Endothelial cell (in vitro differentiated cells): ENCODE results near the gene NBEA. TPM values are rescaled to one million over a fixed set of nuclear protein-coding genes. Genes with fewer than 3 reads are reported as not detected.
A peak's percentile ranks its signal among the peaks of the same experiment; 100 is the strongest.

Experiments used
- DNase-seq: peaks from one replicate; pipeline ENCODE4 v3.0.0; 2021; ENCODE audit warnings: low spot score
- H3K27ac Mint-ChIP-seq: one replicate; pipeline ENCODE4 v1.8.0; 2021; ENCODE audit warnings: mixed read lengths, inconsistent platforms; ENCODE audit not compliant: unreplicated experiment
- H3K27me3 Mint-ChIP-seq: one replicate; pipeline ENCODE4 v1.8.0; 2021; ENCODE audit warnings: mild to moderate bottlenecking, moderate library complexity, mixed read lengths, inconsistent platforms; ENCODE audit not compliant: unreplicated experiment
- H3K36me3 Mint-ChIP-seq: one replicate; pipeline ENCODE4 v1.8.0; 2021; ENCODE audit warnings: mild to moderate bottlenecking, low read depth, mixed read lengths, inconsistent platforms; ENCODE audit not compliant: unreplicated experiment
- H3K4me1 Mint-ChIP-seq: one replicate; pipeline ENCODE4 v1.8.0; 2021; ENCODE audit warnings: mild to moderate bottlenecking, mixed read lengths, inconsistent platforms; ENCODE audit not compliant: unreplicated experiment
- H3K4me3 Mint-ChIP-seq: one replicate; pipeline ENCODE4 v1.8.0; 2021; ENCODE audit warnings: mild to moderate bottlenecking, mixed read lengths, inconsistent platforms; ENCODE audit not compliant: unreplicated experiment
- H3K9me3 Mint-ChIP-seq: one replicate; pipeline ENCODE4 v1.8.0; 2021; ENCODE audit warnings: mixed read lengths, inconsistent platforms; ENCODE audit not compliant: unreplicated experiment
- CTCF ChIP-seq: fragments of 200-600 bp; sonication (generic); IDR thresholded peaks from one replicate; pipeline ENCODE4 v1.5.0; 2021; ENCODE audit warnings: antibody characterized with exemption; ENCODE audit not compliant: unreplicated experiment
- total RNA-seq: library from RNA; stranded (reverse); fragmentation: NEBNext Ultra II Directional; extraction: Animal tissue kit (Norgen Biotek cat#: 25700); gene quantifications from one replicate; pipeline ENCODE4 v1.2.1, GENCODE V29; 2021; ENCODE audit not compliant: unreplicated experiment

The NBEA gene
- total RNA-seq, 1 donor from 2014 or later = 11.7 TPM

DNA sequence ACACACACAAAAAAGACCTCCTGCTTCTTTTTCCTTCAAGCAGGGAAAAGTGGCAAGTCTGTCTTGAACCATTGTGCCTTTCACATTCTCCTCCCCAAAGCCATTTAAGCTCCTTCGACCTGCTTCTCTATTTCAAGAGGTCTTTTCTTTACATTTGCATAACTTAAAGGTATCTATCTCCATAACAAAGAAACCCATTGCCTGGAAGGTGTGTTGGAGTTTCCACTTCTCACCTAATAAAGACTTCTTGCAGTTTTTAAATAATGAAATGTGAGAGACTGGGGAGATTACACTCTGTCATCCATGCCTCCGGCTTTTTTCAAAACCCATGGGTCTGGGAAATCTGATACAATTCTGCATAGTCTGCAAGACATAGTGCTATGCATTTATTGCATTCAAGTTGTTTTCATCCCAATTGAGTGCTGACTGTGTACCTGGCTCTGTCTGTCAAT lies 41.8 kb upstream of the NBEA start:
- DNase-seq = no peak
- H3K27ac Mint-ChIP-seq = no peak overlapping the region
- H3K27me3 Mint-ChIP-seq = no peaks in the 10 kb centered on the region
- H3K4me1 Mint-ChIP-seq = peaks cover 3% of the 10 kb centered on the region
- no peak for TF ChIP-seq CTCF
- no peaks in the 10 kb centered on the region for H3K36me3 Mint-ChIP-seq
- no peaks in the 10 kb centered on the region for H3K9me3 Mint-ChIP-seq
- no peak overlapping the region for H3K4me3 Mint-ChIP-seq

DNA sequence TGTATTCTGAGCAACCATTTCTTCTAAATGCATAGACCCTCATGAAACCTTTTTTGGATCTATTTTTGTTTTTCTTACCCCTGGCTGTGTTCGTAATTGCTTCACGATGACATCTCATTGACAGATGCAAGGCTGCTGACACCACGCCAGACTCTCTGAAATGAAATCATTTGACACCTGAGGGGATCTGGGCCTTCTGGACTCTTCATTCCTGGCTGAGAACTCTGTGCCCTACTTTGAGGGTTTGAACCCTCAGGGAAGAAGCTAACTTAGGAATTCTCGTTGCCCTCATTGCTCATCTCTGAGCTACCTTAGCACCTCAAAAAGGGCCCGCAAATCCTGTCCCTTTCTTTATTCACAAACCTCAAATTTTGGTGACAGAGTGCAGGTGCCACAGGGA lies 40.5 kb upstream of the NBEA start:
- H3K27me3 Mint-ChIP-seq = no peaks in the 10 kb centered on the region
- no peaks in the 10 kb centered on the region for H3K36me3 Mint-ChIP-seq
- DNase-seq = no peak
- H3K9me3 Mint-ChIP-seq = no peaks in the 10 kb centered on the region
- peaks cover 3% of the 10 kb centered on the region for H3K4me1 Mint-ChIP-seq
- H3K27ac Mint-ChIP-seq = no peak overlapping the region
- H3K4me3 Mint-ChIP-seq = no peak overlapping the region
- TF ChIP-seq CTCF = no peak

DNA sequence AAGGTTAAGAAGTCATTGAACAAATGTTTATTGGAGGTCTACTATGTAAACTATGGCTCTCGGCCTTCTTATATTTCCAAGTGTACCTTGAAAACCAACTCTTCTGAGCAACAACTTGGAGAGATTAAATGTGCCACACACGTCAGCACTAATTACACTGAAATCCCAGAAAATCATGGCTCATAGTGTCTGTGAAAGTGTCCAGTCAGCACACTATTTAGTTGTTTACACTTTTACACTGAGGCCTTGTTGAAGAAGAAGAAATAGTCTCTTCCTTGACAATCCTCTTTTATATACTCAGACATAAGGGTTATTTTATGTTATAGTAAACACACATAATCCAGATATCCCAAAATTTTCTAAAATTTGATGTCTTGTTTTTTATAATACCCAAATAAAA lies 30.9 kb upstream of the NBEA start:
- H3K9me3 Mint-ChIP-seq = peaks cover 5% of the 10 kb centered on the region
- H3K27ac Mint-ChIP-seq = no peak overlapping the region
- no peak for TF ChIP-seq CTCF
- no peaks in the 10 kb centered on the region for H3K27me3 Mint-ChIP-seq
- H3K4me3 Mint-ChIP-seq = no peak overlapping the region
- H3K36me3 Mint-ChIP-seq = no peaks in the 10 kb centered on the region
- H3K4me1 Mint-ChIP-seq = peaks cover 2% of the 10 kb centered on the region
- no peak for DNase-seq

DNA sequence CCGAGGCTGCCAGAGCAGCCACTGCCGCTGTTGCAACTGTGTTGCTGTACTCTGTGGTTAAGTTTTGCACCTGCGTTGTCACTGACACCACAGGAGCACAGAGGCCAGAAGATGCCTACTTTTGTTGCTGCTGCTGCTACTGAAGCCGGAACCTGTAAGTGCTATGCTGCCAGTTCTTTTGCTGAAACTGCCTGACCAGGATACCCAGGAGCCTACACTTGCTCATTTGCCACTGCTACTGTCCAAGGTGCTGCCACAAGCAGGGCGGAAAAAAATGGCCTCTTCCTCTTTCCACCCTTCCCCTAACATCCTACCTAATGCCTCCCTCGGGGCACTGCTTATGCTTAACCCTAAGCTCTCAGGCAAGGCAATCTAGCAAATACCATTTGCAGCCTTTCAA lies 29.0 kb upstream of the NBEA start:
- H3K4me3 Mint-ChIP-seq = no peak overlapping the region
- DNase-seq = peak; percentile 52
- no peak for TF ChIP-seq CTCF
- no peak overlapping the region for H3K27ac Mint-ChIP-seq
- H3K36me3 Mint-ChIP-seq = no peaks in the 10 kb centered on the region
- peaks cover 2% of the 10 kb centered on the region for H3K4me1 Mint-ChIP-seq
- no peaks in the 10 kb centered on the region for H3K27me3 Mint-ChIP-seq
- H3K9me3 Mint-ChIP-seq = peaks cover 5% of the 10 kb centered on the region

GRCh38 chr13:34914416-34914815 lies 27.7 kb upstream of the NBEA start:
- Mint-ChIP-seq H3K27ac (no peak overlapping the region), H3K4me3 (no peak overlapping the region), H3K9me3 (no peaks in the 10 kb centered on the region), H3K4me1 (peaks cover 2% of the 10 kb centered on the region), H3K27me3 (no peaks in the 10 kb centered on the region), H3K36me3 (no peaks in the 10 kb centered on the region)
- no peak for DNase-seq
- no peak for TF ChIP-seq CTCF
